NK-92 treated with Interleukin-12 subunit alpha and Interleukin-12 subunit beta, amount 100 ng/mL, for 24 hours (cell line): ENCODE measurements around the gene CNOT4.
A peak's percentile ranks its signal among the peaks of the same experiment; 100 is the strongest.

ENCODE experiments used
- DNase-seq: peaks from one replicate; lab custom pipeline; 2025; lab: John Stamatoyannopoulos, UW

The CNOT4 gene, protein sequence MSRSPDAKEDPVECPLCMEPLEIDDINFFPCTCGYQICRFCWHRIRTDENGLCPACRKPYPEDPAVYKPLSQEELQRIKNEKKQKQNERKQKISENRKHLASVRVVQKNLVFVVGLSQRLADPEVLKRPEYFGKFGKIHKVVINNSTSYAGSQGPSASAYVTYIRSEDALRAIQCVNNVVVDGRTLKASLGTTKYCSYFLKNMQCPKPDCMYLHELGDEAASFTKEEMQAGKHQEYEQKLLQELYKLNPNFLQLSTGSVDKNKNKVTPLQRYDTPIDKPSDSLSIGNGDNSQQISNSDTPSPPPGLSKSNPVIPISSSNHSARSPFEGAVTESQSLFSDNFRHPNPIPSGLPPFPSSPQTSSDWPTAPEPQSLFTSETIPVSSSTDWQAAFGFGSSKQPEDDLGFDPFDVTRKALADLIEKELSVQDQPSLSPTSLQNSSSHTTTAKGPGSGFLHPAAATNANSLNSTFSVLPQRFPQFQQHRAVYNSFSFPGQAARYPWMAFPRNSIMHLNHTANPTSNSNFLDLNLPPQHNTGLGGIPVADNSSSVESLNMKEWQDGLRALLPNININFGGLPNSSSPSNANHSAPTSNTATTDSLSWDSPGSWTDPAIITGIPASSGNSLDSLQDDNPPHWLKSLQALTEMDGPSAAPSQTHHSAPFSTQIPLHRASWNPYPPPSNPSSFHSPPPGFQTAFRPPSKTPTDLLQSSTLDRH

DNA sequence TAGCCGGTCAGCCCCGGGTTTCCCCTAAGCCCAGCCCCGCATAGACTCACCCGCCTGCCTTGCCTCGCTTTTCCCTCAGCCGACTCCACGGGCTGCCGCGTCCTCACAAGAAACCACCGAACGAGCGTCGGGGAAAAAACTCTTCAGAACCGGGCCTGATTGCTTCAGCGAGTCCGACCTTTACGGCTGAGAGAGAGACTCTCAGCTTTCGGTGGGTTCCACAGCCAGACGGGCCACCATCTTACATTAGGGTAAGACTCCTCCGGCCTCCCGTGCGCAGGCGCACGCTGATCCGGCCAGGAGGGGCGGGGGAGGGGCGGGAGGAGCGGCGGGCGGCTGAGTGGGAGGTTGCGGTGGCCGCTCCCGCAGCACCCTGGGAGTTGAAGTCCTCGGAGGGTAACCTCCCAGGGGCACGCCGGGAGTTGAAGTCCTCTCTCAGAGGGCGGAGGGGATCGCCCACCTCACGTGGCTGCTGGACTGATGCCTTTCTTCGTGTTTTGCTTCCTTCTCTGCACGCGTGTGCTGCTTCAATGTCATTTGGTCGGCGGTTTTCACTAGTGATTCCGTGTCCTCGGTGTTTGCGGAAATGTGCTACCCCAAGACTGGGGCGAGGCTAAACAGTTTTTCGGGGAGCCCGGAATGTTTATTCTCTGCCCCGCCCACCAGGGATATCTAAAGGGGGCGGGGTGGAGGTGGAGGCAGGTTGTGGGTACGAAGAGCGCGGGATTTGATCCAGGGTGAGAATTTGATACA is at the start of gene CNOT4:
Gene CNOT4, minus strand, starts transcription at position 264 of the 753 bp plus-strand sequence. CDS start 71,771 bp downstream, outside the sequence.
- DNase-seq: peak; percentile 98

DNA sequence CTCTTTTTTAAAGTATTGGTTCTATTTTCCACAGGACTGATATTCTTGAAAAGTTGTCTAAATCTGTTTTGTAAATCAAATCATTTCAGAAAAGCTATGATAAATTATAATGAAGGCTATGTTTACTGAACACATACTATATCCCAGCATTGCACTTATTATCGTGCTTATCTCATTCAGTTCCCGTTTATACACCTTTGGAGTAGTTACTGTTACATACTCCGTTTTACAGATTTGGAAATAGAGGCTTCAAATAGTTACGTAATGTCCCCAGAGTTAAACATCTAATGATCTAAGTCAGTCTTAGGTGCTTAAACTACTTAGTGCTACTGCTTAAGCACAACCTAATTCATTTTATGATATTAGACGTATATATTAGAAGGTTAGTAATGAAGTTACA is 49.0 kb upstream of the CNOT4 start:
- no peak for DNase-seq

DNA sequence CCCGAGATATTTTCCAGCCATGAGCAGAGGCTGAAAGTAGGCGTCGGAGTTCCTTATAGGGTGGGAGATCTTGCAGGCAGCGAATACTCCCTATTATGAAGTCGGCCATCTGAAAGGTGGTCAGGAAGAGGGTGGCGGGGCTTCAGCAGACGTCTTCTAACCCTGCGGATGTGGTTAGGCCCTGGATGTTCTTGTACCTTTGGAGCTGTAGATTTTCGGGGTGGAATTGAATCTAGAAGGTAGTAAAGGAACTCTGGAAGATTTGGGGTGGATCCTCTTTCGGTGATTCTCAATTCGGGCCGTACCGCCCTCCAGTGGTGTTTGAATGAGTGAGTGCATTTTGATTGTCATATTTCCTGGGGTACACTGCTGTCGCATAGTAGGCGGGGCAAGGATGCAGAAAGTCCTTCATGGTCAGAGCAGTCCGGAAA is 48.5 kb upstream of the CNOT4 start:
- DNase-seq: peak; percentile 44

DNA sequence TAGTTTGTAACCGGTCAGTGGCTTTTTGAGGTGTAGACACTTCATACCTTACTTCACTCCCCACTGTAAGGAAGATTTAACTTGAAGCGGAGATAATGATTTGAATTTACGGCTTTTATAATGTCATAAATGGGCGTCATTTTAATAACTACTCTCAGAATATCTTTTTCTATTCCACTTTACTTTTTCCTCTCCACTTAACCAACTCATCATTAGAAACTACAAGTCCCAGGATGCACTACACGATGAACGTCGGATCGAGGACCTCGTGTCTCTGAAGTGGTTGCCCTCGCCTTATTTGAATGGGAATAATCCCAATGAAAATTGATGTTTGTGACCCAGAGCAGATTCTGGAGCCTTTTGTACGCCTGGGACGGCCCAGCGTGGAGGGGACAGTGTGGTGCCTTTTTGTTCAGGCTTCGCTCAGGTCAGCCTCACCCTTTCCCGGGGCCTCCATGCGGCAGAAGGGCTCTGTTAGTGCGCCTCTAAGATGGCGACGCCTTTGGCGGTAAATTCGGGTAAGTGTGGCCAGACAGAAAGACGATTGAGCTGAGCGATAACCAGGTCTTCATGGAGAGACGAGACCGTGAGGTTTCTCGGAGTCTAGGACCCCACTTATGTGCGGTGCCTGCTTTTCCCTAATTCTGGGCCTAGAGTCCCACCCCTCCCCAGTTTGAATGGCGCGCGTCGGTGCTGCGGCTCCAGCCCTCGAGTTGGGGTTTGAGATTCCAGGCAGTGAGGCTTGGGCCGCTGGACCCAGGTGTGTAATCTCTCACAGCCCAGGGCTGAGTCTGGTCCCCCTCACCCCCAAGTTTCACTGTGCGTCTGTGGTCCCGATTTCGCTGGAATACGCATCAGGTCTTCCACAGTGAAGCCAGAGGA is 47.8 kb upstream of the CNOT4 start, which contains the start of gene NUP205:
Gene NUP205, plus strand, starts transcription at position 463 of the 882 bp plus-strand sequence. Its CDS starts 28 bp downstream, at position 491.
- DNase-seq: peak; percentile 59

DNA sequence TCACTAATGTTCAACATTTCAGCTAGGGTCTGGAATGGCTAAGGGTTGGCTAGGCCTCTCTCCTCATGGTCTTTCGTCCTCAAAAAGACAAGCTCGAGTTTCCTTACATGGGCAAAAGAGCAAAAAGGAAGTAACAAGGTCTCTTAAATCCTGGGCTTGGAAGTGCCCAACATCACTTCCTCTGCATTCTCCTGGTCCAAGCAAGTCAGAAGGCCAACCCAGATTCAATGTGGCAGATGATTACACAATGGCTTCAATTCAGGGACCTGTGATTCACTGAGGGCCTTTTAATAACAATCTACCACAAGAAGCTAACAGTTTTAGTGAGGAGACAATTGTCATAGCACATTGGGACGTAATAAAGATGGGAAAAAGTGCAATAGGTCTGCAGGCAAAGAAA is 43.4 kb upstream of the CNOT4 start:
- no peak for DNase-seq

DNA sequence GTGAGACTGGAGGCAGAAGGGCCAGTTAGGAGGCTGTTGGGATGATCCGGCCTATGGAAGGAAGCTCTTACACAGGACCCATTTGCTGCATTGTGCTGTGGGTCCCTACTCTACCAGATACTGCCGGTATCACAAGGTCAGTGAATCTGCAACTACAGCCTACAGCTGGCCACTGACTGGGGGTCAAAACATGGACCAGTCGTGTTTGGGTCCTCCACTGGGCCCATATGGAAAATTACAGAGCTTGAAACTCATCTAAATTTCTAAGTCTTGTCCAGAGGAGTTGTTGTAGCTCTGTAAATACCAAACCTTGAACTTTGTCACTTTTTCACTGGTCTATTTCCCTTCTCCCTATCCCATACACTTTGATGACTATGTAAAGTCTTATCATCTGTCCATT is 42.2 kb upstream of the CNOT4 start:
- DNase-seq: no peak

DNA sequence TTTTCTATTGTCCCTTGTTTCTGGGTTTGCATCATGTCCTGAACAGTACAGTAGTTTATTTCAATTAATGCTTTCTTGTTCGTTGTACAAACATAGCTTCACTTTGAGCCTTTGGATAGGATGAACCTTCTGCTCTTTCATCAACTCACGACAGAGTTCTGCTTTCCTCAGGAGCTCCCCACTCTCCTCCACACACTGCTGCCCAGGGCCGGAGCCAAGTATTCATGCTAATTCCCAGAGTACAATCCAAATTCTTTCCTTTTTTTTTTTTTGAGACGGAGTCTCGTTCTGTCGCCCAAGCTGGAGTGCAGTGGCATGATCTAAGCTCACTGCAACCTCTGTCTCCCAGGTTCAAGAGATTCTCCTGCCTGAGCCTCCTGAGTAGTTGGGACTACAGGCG is 40.3 kb upstream of the CNOT4 start:
- DNase-seq: no peak

DNA sequence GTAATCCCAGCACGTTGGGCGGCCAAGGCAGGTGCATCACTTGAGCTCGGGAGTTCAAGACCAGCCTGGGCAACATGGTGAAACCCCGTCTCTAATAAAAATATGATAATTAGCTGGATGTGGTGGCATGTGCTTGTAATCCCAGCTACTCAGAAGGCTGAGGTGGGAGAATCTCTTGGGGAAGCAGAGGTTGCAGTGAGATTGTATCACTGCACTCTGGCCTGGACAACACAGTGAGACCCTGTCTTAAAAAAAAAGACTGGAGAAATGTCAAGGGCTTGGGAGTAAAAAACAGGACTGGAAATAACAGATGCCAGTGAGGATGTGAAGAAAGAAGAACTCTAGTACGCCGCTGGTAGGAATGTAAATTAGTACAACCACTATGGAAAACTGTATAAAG is 31.1 kb upstream of the CNOT4 start:
- no peak for DNase-seq

DNA sequence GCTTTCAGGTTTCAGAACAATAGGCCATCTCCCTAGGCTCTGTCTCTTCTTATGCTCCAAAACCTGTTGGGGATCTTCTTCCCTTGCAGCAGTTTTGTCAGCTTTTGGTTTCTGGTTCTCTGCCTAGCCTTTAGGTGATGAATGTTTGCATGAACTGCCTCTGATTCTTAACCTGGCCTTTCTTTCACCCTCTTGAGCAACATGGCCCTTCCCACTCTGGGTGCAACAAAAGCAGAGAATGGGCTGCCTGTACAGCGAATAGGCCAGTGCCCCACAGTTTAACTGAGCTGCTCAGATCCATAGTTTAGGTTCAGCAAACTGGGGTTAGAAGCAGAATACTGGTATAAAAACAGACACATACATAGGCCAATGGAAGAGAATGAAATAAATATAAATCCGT is 29.7 kb upstream of the CNOT4 start:
- no peak for DNase-seq

DNA sequence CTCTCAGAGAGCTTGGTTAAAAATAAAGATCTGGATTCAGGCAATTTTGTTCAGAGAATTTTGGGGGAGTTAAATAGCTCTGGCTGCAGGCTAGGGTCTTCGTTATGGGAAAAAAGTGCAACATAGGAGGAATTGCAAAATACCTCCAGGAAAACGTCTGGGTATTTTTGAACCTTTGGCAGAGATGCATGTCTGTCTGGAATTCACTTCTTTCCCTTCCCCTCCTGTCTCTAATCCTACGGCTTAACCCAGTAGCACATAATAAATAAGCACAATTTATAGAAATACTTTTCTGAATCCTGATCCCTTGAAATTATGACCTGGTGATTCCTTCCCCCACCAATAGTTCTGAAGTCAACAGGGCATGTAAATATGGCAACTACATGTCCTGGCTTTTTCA is 28.5 kb upstream of the CNOT4 start:
- no peak for DNase-seq

DNA sequence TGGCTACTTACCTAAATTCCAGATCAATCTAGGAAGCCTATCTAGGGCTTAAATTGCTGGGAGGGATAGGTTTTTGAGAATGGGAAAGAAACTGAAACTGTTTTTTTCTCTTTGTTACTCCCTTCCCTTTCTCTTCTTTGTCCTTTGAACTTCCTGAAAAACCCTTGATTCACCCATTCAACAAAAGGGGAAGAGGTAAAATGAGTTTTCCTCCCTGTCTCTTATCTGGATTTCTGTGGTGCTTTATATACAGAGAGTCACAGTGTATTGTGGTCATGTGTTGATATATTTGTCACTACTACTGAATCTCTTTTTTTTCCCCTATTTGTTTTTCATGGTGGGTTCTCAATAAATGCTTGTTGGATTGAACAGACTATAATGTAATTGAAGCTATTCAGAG is 28.0 kb upstream of the CNOT4 start:
- DNase-seq: no peak

DNA sequence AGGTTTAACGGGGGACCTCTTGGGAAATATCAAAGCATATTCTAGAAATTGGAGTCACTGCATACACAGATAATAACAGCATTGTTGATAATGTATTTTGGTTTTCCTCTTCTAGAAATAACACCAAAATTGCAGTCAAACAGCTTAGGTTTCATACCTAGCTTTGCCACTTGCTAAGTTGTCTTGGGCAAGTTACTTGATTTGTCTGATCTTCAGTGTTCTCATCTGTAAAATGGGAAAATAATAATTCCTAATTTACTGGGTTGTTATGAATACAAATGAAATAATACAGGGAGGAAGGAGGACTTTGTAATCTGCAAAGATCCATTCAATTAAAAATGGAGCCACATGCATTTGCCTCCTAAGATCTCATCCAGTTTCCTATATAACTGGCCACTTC is 27.6 kb upstream of the CNOT4 start:
- DNase-seq: no peak

DNA sequence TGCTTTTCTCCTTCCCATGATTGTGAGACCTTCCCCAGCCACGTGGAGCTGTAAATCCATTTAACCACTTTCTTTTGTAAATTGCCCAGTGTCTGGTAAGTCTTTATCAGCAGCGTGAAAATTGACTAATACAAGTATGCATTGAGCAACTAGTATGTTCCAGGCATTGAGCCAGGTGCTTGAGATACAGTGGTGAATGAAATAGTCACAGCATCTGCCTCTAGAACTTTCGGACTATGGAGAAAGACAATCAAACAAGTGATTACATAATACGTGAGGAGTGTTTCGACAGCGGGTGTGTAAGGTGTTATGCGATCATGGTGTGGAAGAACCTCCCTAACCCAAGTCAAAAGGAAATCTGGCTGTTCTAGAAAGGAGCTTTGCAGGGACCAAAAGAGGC is 26.2 kb upstream of the CNOT4 start:
- DNase-seq: no peak

DNA sequence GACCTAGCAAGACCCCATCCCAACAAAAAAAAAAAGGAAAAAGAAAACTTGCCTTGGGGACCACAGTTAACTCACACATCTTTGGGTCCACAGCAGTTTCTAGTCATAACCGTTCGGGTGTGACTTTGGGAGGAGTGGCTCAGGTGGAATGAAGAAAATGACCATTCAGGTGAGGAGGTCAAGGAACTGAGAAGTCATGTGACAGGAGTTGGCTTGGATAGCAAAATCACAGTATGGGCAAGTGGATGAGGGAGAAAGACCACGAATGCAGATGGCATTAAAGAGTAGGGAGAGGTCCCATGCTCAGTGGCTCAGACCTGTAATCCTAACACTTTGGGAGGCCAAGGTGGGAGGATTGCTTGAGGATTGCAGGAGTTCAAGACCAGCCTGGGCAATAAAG is 17.1 kb upstream of the CNOT4 start:
- no peak for DNase-seq

DNA sequence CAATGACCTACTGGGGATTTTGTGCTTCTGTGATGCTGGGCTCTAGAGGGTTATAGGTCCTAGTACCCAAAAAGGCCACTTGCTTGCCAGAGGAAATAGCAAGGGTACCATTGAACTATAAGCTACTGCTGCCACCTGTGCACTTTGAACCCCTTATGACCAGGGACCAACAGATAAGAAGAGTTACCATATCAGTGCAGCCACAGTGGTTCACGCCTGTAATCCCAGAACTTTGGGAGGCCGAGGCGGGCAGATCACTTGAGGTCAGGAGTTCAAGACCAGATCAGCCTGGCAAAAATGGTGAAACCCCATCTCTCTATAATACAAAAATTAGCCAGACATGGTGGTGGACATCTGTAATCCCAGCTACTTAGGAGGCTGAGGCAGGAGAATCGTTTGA is 15.5 kb upstream of the CNOT4 start:
- DNase-seq: no peak

DNA sequence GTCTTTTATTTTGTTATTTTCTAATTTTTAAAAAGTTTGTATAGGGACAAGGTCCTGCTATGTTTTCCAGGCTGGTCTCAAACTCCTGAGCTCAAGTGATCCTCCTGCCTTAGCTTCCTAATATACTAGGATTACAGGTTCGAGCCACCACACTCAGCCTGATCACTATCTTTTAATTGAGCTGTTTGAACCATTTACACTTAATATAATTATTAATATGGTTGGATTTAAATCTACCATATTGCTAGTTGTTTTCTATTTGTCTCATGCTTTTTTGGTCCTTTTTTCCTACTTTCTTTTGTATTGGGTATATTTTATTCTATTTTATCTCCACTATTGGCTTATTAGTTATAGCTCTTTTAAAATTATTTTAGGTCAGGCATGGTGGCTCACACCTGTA is 13.2 kb upstream of the CNOT4 start:
- no peak for DNase-seq

DNA sequence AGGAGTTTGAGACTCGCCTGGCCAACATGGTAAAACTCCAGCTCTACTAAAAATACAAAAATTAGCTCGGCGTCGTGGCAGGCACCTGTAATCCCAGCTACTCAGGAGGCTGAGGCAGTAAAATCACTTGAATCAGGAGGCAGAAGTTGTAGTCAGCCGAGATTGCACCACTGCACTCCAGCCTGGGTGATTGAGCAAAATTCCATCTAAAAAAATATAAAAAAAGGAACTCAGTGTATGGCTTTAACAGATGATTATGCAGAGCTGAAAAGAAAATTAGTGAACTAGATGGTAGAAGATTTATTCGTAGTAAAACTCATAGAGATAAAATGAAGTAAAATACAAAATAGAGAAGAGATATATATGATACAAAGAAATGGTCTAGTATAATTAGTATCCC is 12.6 kb upstream of the CNOT4 start:
- no peak for DNase-seq

DNA sequence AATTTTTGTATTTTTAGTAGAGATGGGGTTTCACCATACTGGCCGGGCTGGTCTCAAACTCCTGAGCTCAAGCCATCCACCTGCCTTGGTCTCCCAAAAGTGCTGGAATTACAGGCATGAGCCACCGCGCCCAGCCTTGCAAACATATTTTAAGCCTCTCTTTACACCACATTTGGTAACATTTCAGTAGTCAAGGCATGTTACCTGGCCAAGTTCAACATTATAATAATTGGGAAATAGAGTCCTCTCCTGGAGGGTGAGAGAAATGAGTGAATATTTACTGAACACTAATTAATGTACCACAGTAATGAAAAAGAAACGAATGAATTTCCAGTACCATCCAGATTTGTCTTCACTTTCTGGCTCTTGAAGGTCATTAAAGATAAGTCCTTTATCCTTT is 10.0 kb upstream of the CNOT4 start:
- DNase-seq: no peak

DNA sequence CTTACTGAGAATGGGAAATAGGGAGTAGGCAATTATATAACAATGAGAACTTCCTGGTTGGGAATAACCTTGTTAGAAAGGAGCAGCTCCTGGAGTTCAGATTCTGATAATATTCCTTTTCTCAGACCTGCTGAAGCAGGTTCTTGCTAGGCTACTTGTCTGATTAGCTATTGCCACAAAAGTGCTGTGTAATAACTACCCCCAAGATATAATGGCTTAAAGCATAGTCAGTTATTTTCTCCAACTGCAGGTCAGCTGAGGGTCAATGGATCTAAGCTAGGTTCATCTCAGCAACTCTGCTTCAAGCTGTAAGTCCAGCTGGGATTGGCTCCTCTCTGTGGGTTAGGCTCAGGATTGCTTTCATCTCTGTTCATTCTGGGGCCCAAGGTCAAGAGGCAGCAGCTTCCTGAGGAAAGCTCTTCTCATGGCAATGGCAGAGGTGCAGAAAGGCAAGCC is 9.4 kb upstream of the CNOT4 start:
- DNase-seq: no peak

DNA sequence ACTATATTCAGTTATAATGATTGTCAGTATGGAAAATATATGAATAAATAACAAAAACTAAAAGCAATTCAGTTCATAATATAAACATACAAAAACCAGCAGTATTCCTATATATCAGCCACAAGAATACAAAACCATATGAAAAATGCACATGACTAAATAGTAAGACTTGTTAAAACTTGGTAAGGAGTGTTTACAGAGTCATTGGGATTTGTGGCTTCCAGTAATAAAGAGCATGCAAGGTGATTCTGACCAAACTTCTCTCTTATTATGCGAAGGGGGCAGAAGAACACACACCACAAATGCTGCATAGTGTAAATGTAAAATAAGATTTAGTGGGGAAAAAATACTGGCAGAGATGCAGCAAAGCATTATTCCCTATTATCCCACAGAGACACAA is 8.8 kb upstream of the CNOT4 start:
- DNase-seq: no peak

DNA sequence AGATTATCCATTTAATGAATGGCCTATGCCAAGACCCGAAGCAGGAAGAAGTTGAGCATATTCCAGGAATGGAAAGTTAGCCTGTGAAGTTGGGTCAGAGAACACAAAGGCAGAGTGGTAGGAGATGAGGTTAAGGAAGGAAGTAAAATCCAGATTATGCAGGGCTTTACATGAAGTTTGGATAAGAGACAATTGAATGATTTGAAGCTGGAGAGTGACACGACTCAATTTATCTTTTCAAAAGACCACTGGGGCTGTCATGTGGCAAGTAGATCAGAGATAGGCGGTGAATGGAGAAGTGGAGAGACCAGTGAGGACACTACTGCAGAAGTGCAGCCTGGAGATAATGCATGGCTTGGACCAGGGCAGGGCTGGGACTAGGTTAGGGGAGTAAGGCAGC is 7.2 kb upstream of the CNOT4 start:
- no peak for DNase-seq

DNA sequence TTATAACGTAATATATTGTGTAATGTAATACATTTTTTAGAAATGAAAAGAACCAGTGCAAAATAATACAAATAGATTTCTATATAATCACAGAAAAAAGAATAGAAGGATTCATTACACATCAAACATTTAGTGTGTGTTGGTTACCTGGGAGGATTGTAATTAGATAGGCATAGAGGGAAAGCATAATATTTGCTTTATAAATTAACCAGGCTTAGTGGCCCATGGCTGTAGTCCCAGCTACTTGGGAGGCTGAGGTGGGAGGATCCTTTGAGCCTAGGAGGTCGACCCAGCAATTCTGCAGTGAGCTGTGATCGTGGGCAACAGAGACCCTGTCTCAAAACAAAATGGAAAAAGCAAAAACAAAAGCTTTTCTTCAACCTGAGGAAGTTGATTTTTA is 5.0 kb upstream of the CNOT4 start:
- DNase-seq: no peak
